Measurements from ENCODE around the gene CTNNBL1.

CTNNBL1 gene

DNA sequence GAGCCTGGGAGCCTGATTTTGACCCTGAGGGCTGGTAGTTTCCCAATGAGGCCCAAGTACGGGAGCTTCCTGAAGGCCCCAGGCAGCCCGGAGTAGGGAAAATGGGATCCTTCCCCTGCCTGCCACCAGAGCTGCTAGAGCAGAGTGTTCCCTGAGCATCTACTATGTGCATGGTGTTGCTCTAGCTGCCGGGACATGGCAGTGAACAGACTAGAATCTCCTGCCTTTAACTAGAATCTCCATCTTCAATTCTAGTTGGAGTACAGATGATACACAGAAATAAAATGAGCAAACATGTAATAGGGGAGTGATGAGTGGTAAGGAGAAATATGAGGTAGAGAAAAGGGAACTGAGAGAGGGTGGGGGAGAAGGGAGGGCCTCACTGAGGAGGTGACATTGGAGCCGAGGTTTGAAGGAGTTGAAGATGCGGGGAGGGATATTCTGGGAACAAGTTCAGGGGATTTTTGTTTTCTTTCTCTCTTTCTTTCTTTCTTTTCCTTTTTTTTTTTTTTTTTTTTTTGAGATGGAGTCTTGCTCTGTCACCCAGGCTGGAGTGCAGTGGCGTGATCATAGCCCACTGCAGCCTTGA lies 227.6 kb downstream of the CTNNBL1 start:
- DNase-seq = no peak

Measured in NCI-H2171 treated with DMSO at 0.1 percent for 48 hours (cell line).